Dermis microvascular lymphatic vessel endothelial cell (primary cell): Measurements from ENCODE around the gene PLB1. TPM values are rescaled to one million over a fixed set of nuclear protein-coding genes. Genes with fewer than 3 reads are reported as not detected.

Source experiments
- DNase-seq, 2 donors: peaks; one replicate each; pipeline versions ENCODE4 v3.0.0 to v3.0.0-alpha.2; 2010; ENCODE audit warnings: low read depth in 2 of 2
- total RNA-seq: library from RNA; depleted of rRNA; stranded (reverse); fragments of >200 nt; gene quantifications from 2 replicates; pipeline ENCODE4 v1.2.1, GENCODE V29; 2014

Gene PLB1
- total RNA-seq, result 0.26 and 0.38 TPM in 2 replicates

DNA sequence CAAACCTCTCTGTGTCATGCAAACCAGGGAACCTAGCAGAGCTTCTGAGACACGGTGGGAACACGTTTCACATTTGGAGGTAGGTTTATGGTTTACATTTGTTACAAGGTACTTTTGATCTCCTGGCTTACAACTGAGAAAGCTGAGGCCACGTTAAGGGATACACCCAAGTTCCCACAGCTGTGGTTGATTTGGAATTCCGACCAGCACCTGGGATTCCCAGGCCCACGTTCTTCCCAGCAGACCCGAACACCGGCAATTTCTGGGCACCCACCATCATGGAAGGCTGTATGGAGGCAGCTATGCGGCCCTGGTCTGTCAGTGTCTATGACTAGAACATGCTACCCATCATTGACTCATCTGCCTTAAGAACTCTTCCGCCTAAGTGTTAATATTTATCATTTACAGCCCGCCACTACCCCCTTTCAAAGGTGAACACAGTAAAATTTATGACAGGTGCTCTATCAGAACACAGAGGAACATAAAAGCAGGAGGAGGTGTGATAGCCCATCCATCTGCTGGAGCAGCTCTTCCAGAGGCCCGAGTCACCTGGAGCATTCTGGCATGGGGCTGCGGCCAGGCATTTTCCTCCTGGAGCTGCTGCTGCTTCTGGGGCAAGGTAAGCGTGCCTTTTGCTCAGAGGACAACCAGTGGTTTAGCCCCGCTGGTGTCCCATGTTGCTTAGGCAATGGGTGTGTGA lies at the start of gene PLB1:
Gene PLB1, plus strand, starts transcription at position 510 of the 700 bp plus-strand sequence. Its CDS starts 55 bp downstream, at position 565.
- no peak for DNase-seq

GRCh38 chr2:28446531-28446930 lies 49.3 kb upstream of the PLB1 start:
- no peak for DNase-seq

DNA sequence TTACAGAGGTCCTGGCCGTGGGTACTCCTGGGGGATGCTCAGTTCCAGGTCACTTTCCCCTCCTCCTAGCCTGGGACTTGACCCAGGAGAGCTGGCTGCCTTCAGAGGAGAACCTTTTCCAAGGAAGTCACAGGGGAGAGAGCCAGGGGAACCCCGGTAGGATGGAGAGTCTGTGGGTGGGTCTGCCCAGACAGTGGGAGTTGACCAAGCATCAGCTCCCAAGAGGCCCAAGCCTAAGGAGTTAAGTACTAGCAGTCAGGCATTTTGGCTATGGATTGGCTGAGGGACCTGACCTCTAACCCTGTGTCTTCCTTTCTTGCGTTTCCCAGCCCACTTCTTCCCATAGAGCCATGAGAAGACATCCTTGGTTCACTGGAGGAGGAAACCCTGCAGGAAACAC lies 48.8 kb upstream of the PLB1 start:
- DNase-seq, result no peak

DNA sequence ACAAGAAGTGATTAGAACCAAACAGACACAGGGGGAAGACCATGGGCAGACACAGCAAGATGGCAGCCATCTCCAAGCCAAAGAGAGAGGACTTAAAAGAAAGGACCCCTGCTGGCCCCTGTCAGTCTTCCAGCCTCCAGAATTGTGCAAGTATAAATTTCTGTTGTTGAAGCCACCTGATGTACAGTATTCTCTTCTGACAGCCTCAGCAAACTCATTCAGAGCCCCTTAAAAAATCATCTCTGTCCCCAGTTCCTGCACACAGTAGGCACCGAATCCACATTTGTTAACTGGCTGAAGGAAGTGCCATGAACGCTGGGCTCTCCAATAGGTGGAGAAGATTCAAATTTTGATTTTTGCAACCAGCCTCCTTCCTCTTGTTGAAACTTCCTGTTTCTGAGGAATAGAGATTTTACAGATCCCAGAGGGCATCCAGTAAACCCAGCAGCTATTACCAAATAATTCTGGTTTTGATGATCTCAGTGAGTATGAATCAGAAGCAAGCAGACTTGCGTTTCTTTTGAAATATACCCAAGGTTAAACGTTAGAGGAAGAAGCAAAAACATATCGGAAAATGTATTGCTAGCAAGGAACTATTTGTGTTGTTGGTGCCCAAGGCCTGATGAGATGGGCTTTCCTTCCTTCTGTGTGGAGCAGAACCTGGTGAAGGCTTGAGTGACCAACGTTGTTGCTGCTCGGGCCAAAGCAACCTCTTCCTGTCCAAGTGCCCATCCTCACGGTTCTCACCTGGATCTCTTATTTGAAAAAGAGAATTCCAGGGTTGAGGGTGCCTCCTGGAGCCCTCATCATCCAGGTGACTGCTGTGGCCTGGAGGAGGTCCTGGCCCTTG lies 47.7 kb upstream of the PLB1 start:
- DNase-seq, result no peak

GRCh38 chr2:28448793-28449100 lies 47.1 kb upstream of the PLB1 start:
- DNase-seq, result no peak

- DNase-seq, result no peak
Measured at GRCh38 chr2:28449126-28449487, 46.8 kb upstream of the PLB1 start.

GRCh38 chr2:28449488-28450395 lies 46.1 kb upstream of the PLB1 start:
- DNase-seq, result peak in 1 of 2 donors; percentile 52

DNA sequence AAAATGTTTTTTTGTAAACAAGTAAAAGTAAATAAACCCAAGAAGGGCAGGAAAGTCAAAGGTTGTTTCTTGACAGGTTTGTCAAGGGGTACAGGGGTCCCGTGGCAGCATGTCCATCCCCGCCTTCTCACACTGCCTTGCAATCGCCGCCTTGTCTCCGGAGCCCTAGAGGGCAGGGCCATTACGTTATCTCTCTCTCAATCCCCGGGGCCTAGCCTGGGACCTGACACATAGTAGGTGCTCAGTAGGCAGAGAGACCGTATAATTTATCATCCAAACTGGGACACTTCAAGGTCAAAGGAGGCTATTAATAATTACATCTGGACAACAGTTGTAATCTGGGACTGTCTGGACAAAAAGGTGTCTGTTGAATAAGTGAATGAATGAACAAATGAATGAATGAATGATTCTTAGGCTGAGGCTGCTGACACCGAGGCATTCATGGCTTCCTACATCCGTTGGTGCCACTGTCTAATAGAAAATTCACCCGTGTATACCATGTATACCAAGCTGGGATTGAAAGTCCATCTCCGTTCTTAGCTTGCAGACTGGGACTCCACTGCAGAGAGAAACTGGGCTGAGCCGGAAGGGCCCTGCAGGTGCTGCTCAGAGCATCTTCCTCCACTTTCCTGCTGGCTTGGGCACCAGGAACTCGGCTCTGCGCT lies 44.8 kb upstream of the PLB1 start:
- no peak for DNase-seq

- DNase-seq, result no peak
Measured at GRCh38 chr2:28451793-28452533, 43.9 kb upstream of the PLB1 start.

DNA sequence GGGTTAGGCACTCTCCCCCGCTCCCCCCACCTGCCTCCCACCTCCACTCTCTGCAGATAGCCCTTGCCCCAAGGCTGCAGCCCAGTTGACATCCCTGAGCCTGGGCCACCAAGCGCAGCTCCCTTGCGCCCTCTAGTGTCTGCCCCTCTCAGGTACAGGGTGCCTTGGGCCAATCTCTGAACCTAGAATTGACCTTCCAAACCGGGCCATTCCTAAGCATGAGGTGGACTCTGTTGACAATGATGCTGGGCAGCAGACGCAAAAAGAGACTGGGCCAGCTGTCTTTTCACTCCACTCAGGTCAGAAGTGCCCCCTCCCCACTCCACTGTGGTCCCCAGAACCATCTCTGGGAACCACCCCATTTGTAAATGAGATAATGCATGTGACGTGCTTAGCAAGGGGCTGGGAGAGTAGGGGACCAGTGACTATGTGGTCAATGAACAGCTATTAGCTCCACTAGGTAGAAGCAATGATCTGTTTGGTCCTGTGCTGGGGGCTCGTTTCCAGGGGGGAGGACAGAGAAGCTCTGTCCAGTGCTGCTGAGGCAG lies 43.3 kb upstream of the PLB1 start:
- peak; percentile 18 to 53 for DNase-seq

- DNase-seq, result no peak
Measured at GRCh38 chr2:28453396-28453795, 42.5 kb upstream of the PLB1 start.

- no peak for DNase-seq
Measured at GRCh38 chr2:28454016-28454930, 41.6 kb upstream of the PLB1 start.

- no peak for DNase-seq
Measured at GRCh38 chr2:28457237-28457636, 38.6 kb upstream of the PLB1 start.

DNA sequence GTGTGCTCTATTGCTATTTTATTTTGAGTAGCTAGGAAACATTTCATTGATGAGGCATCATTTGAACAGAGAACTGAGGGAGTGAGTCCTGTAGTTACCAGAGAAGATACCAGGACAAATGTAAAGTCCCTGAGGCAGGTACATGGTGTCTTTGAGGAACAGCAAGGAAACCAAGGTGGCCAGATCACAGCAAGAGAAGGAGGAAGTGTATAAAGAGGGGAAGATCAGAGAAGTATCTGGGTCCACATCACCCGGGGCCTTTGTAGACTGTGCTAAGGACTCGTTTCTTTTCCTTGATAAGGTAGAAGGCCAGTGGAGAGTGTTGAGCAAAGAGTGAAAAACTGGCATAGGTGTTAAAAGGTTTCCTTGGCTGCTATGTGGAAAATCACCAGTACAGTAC lies 34.8 kb upstream of the PLB1 start:
- no peak for DNase-seq

DNA sequence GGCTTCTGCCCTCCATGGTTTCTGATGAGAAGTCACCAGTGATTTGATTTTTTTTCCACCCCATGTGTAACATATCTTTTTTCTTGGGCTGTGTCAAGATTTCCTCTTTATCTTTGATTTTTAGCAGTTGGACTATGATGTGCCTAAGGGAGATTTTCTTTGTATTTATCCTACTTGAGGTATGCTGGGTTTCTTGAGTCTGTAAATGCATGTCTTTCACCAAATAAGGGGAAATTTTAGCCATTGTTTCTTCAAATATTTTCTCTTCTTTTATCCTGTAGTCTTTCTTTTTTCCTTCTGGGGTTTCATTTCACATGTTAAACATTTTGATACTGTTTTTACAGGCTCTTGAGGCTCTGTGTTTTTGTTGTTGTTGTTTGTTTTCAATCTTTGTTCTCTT lies 33.7 kb upstream of the PLB1 start:
- DNase-seq, result no peak

GRCh38 chr2:28463211-28463816 lies 32.5 kb upstream of the PLB1 start:
- DNase-seq, result no peak

GRCh38 chr2:28463893-28464292 lies 32.0 kb upstream of the PLB1 start:
- no peak for DNase-seq

DNA sequence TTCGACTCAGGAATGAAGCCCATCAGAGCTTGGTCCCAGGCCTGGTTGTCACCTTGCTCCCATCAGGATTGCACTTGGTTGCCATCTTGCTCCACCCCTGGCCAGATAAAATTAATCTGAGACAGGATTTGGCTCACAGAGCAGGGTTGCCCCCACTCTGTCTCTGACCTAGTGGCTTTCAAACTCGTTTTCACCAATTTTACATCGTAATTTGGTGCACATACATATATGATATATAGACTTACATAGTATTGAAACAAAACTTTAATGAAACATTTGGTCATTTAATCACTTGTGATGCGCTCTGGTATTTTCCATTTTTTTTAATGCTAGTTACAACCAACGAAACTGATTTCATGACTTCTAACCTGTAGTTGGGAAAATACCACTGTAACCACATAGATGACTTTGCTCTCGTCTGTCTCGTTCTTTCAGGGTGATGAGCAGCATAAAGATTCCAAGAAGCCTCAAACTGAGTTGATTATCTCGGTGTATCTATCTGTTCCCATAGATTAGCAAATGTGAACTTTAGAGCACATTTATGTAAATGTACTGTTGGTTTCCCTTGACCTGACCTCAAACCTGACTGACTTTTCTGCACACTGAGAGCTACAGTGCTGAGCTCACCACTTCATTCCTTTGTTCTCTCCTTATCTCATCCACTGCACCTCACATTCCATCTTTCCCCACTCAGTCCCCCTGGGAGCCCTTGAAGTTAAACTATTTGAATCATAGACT lies 30.5 kb upstream of the PLB1 start:
- no peak for DNase-seq
